Lower lobe of right lung (tissue), 2 donors: ENCODE measurements around the gene OR2Z1. TPM values are rescaled to one million over a fixed set of nuclear protein-coding genes. Genes with fewer than 3 reads are reported as not detected.

Experiments used
- ATAC-seq, 2 donors: fragments of 200-7000 bp; cut with Tn5 transposase; one replicate each; pipeline ENCODE4 v1.9.1; 2020 to 2022; ENCODE audit warnings: mild to moderate bottlenecking in 2 of 2, moderate library complexity in 2 of 2
- DNase-seq: peaks from one replicate; pipeline ENCODE4 v3.0.0-alpha.2; 2020
- H3K27ac ChIP-seq: fragments of 200-600 bp; one replicate; pipeline ENCODE4 v1.8.0; 2022
- H3K27me3 ChIP-seq: fragments of 200-600 bp; one replicate; pipeline ENCODE4 v1.8.0; 2022; ENCODE audit warnings: low read depth
- H3K36me3 ChIP-seq: fragments of 200-600 bp; one replicate; pipeline ENCODE4 v1.8.0; 2022; ENCODE audit warnings: mild to moderate bottlenecking
- H3K4me1 ChIP-seq: fragments of 200-600 bp; one replicate; pipeline ENCODE4 v1.8.0; 2022
- H3K4me3 ChIP-seq: fragments of 200-600 bp; one replicate; pipeline ENCODE4 v1.8.0; 2022; ENCODE audit warnings: mild to moderate bottlenecking
- H3K9me3 ChIP-seq: fragments of 200-600 bp; one replicate; pipeline ENCODE4 v1.8.0; 2022
- CTCF ChIP-seq: fragments of 200-600 bp; IDR thresholded peaks from one replicate; pipeline ENCODE4 v1.8.0; 2022; ENCODE audit warnings: antibody characterized with exemption, mild to moderate bottlenecking
- intact Hi-C: fragments of 100-400 bp; cut with DNase I; formaldehyde crosslinking; loops from one replicate; pipeline ENCODE4 v1.11.0; 2022
- total RNA-seq: library from RNA; stranded (reverse); fragmentation: NEBNext Ultra II Directional; extraction: Animal tissue kit (Norgen Biotek cat#: 25700); gene quantifications from one replicate; pipeline ENCODE4 v1.2.1, GENCODE V29; 2021
- donor health status: DM: no; HTN: yes; CAD: no; lungs with severe emphysema.

OR2Z1 gene
- total RNA-seq, 1 donor from 2014 or later: not detected

GRCh38 chr19:8697671-8698432, 23.6 kb upstream of the OR2Z1 start:
- no peak overlapping the region for H3K27ac ChIP-seq
- no peaks in the 10 kb centered on the region for H3K9me3 ChIP-seq
- TF ChIP-seq CTCF: no peak
- H3K27me3 ChIP-seq: peaks cover 24% of the 10 kb centered on the region
- intact Hi-C loops: no loop called here
- H3K4me3 ChIP-seq: no peak overlapping the region
- DNase-seq (no peak), ATAC-seq (peak in 1 of 2 donors; percentile 6)
- H3K36me3 ChIP-seq: no peaks in the 10 kb centered on the region
- H3K4me1 ChIP-seq: no peaks in the 10 kb centered on the region

GRCh38 chr19:8698433-8699063, 22.9 kb upstream of the OR2Z1 start, which contains the start of gene ACTL9:
ACTL9 (minus strand) TSS chr19:8698795; CDS start chr19:8698701, 94 bp downstream.
- no peaks in the 10 kb centered on the region for H3K36me3 ChIP-seq
- H3K9me3 ChIP-seq: no peaks in the 10 kb centered on the region
- intact Hi-C loops: no loop called here
- H3K27me3 ChIP-seq: peaks cover 17% of the 10 kb centered on the region
- no peak for TF ChIP-seq CTCF
- H3K27ac ChIP-seq: no peak within 1 kb of the TSS
- H3K4me3 ChIP-seq: no peak within 1 kb of the TSS
- ATAC-seq: no peak
- H3K4me1 ChIP-seq: no peaks in the 10 kb centered on the region
- DNase-seq: no peak

GRCh38 chr19:8699908-8700307, 21.5 kb upstream of the OR2Z1 start:
- no peak overlapping the region for H3K27ac ChIP-seq
- no peaks in the 10 kb centered on the region for H3K36me3 ChIP-seq
- no peak for TF ChIP-seq CTCF
- intact Hi-C loops: no loop called here
- H3K4me3 ChIP-seq: no peak overlapping the region
- H3K27me3 ChIP-seq: peaks cover 16% of the 10 kb centered on the region
- ATAC-seq: no peak
- DNase-seq: no peak
- H3K4me1 ChIP-seq: no peaks in the 10 kb centered on the region
- H3K9me3 ChIP-seq: no peaks in the 10 kb centered on the region

- Histone ChIP-seq H3K36me3 (no peaks in the 10 kb centered on the region), H3K27me3 (peaks cover 12% of the 10 kb centered on the region), H3K9me3 (no peaks in the 10 kb centered on the region), H3K4me3 (no peak overlapping the region), H3K27ac (no peak overlapping the region), H3K4me1 (no peaks in the 10 kb centered on the region)
- ATAC-seq (no peak), DNase-seq (no peak)
- intact Hi-C loops: no loop called here
- TF ChIP-seq CTCF: no peak
Measured at GRCh38 chr19:8700956-8701355, 20.5 kb upstream of the OR2Z1 start.

- no peaks in the 10 kb centered on the region for H3K9me3 ChIP-seq
- DNase-seq (no peak), ATAC-seq (no peak)
- no peak overlapping the region for H3K4me3 ChIP-seq
- intact Hi-C loops: no loop called here
- H3K4me1 ChIP-seq: no peaks in the 10 kb centered on the region
- H3K36me3 ChIP-seq: no peaks in the 10 kb centered on the region
- H3K27ac ChIP-seq: no peak overlapping the region
- no peak for TF ChIP-seq CTCF
- H3K27me3 ChIP-seq: peaks cover 12% of the 10 kb centered on the region
Measured at GRCh38 chr19:8702350-8702749, 19.1 kb upstream of the OR2Z1 start.
